HG03045 (cell line): Measurements from ENCODE around the gene GSTO1.
A peak's percentile ranks its signal among the peaks of the same experiment; 100 is the strongest.

Source experiments
- ATAC-seq: cut with Tn5 transposase; IDR thresholded peaks from one replicate; pipeline ENCODE4 v1.9.1; 2021; ENCODE audit warnings: mild to moderate bottlenecking, moderate library complexity; ENCODE audit not compliant: unreplicated experiment

The GSTO1 gene

GRCh38 chr10:104303594-104304355, 49.1 kb downstream of the GSTO1 start:
- ATAC-seq: no peak

GRCh38 chr10:104304356-104304745, 49.7 kb downstream of the GSTO1 start:
- no peak for ATAC-seq

- no peak for ATAC-seq
These were observed 50.2 kb downstream of the GSTO1 start for GRCh38 chr10:104304927-104305326.

- no peak for ATAC-seq
These were observed 52.2 kb downstream of the GSTO1 start for GRCh38 chr10:104306897-104307296.

DNA sequence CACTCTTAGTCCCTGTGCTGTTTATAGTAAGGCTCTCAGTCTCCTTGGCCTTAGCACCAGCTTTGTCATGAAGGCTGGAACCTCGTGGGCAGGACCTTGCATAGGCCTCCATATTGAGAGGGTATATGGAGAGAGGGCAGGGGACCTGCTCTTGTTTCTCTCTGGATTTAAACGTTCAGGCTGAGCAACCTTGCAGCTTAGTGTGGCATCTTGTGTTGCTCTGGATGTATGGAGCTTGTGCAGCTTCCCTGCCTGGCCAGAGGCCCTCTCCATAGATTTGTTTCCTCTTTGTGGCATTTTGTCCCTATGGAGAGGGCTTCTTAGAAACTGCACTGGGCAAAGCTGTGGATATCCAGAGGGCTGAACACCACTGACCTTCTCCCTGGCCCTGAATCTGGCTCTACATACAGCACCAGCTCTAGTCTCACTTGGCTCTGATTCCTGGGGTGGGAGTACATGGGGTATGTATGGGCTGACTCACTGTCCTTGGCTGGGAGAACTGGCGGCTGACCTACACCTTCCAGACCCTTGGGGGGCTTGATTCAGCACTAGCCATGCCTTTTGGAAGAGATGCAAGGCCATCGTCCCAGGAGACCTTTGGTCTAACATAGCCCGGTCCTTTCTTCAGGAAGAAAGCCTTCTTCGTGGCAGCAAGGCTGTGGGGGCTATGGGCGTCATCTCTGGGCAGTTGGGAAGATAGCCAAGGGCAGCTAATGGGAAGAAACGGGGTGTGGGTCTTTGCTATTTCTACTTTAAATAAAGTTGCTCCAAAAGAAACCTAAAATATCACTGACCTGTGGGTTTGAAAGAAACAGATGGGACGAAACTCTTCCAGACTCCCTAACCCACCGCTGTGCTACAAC, 53.1 kb downstream of the GSTO1 start:
- ATAC-seq: no peak

DNA sequence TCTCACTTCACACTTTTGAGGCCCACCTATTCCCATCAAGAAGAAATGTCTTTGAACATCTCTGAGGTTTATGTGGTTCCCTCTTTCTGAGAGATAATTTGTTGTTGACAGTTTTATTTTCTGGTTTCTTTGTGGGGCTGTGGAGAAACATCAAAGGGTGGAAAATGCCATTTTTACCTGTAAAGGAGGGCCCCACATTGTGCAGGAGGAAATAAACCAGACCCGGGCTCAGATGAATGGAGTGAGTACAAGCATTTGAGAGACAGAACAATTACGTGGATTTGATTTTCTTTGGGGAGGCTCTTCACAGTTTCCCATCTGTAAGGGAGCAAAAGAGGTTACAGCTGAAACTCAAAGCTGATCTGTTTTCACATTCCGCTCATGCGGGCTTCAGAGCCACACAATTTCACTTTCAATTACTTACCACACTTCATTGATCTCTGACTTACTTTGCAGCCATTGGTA, 53.8 kb downstream of the GSTO1 start:
- peak; percentile 67 for ATAC-seq

- ATAC-seq: no peak
These were observed 55.6 kb downstream of the GSTO1 start for GRCh38 chr10:104309980-104310978.

DNA sequence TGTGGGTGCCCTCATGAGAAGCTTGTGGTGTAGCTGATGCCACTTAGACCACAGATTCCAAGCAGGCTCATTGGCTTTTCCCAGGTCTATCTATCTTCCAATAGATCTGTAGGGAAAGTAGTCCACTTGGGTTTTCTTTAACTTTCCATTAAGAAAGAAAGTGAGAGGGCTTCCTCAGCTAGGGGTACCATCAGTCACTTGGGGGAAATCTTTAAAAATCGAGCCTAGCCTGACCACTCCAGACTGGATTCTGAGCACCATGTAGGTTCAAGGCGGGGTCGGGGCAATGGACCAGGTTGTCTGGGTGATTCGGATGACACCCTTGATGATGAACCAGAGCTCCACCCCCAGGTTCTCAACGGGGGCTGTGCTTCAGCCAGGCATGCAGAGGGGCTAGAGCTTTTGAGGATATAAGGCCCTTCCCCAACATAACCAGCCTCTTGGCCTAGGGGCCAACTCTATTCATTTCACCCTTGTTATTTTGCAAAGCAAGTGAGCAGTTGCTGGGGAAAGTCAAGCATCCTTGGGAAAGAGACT, 56.6 kb downstream of the GSTO1 start:
- no peak for ATAC-seq

DNA sequence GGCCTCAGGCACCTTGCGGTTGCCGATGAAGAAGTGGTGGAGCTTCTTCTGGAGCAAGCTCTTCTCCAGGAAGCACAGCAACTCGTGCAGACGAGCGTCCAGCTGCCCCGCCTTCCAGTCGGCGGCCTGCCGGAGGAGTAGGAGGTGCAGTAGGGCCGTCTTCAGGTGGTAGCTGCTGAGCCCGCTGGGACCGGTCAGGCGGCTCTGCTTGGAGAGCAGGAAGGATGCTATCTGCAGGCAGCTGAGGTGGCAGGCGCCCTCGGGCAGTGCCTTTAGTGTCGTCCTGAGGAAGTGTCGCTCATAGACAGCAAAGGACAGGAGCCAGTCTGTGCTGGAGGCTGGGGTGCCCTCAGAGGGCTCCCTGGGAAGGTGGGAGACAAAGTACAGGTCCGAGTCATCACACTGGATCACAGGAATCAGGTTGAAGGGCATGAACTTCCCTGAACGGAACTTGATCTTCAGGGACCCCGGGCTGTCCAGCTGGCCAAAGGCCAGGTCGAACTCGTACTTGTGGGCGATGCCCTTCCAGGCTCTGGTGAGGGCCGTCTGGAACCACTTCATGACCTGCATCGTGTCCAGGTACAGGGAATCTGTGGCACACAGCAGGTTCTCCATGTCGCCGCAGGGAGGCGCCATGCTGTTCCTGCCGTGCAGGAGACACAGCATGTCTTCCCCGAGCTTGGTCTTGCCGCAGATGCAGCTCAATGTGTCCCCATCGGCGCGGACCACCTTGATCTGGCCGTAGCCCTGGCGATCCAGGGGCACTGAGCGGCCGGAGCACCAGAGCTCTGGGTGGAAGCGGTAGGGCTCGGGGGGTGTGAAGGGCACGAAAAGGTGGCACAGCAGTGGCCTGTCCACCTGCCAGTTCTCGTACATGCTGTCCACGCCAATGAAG, 60.1 kb downstream of the GSTO1 start:
- no peak for ATAC-seq

DNA sequence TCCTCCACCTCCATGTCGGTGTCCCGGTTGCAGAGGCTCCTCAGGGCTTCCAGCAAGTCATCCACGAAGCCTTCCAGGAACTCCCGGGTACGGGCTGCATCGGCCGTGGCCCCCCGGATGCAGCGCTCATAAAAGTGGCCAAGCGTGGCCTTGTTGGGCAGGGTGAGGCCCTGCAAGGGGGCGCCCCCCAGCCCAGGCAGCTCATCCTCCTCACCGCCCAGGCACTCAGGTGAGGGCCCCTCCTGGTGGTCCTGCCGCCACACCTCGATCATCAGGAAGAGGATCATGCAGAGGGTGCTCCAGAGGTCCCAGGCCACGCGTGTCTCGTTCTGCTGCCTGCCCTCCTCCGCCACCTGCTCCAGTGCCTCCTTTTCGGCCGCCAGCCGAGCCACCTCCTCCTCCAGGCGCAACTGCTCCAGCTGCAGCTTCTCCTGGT, 60.8 kb downstream of the GSTO1 start:
- ATAC-seq: no peak

- no peak for ATAC-seq
These were observed 61.8 kb downstream of the GSTO1 start for GRCh38 chr10:104316321-104317099.
